Tibial nerve (tissue), 4 donors: ENCODE data around the gene ASH1L. TPM values are rescaled to one million over a fixed set of nuclear protein-coding genes. Genes with fewer than 3 reads are reported as not detected.
"Not testable (repeated sequence)": the region's sequence is repeated elsewhere in the genome, so short reads cannot be mapped to it uniquely, and the experiment has no call there.

Experiments used
- DNase-seq, 2 donors: peaks; one replicate each; pipeline ENCODE4 v3.0.0-alpha.2; 2019; ENCODE audit warnings: low spot score in 2 of 2
- H3K27ac ChIP-seq, 4 donors: fragments of 200-600 bp; sonication (generic) in 3 of 4; one replicate each; pipeline ENCODE4 v1.5.1; 2017 to 2019; ENCODE audit warnings: mild to moderate bottlenecking in 1 of 4
- H3K27me3 ChIP-seq, 2 donors: fragments of 200-600 bp; sonication (generic) in 1 of 2; one replicate each; pipeline versions ENCODE4 v1.5.1 to v1.6.0; 2017 to 2019
- H3K36me3 ChIP-seq, 3 donors: fragments of 200-600 bp; sonication (generic); one replicate each; pipeline ENCODE4 v1.5.1; 2018 to 2019
- H3K4me1 ChIP-seq, 4 donors: fragments of 200-600 bp; sonication (generic) in 3 of 4; one replicate each; pipeline ENCODE4 v1.5.1; 2017 to 2019
- H3K4me3 ChIP-seq, 4 donors: fragments of 200-600 bp; sonication (generic) in 3 of 4; one replicate each; pipeline ENCODE4 v1.5.1; 2017 to 2019; ENCODE audit warnings: mild to moderate bottlenecking in 1 of 4, moderate library complexity in 1 of 4
- H3K9me3 ChIP-seq, 4 donors: fragments of 200-600 bp; sonication (generic) in 3 of 4; one replicate each; pipeline ENCODE4 v1.5.1; 2017 to 2019
- CTCF ChIP-seq, 5 experiments: fragments of 200-600 bp in 3 of 5; fragments of 450-650 bp in 2 of 5; sonication (generic) in 3 of 5; IDR thresholded peaks; one replicate each; pipeline ENCODE4 v1.5.1; 2016 to 2019; ENCODE audit warnings: antibody characterized with exemption in 5 of 5, mild to moderate bottlenecking in 3 of 5, moderate library complexity in 2 of 5
- EP300 ChIP-seq, 2 donors: sonication (generic); formaldehyde crosslinking; IDR thresholded peaks; one replicate each; pipeline ENCODE4 v1.6.1; 2017; ENCODE audit warnings: antibody characterized with exemption in 2 of 2, mild to moderate bottlenecking in 1 of 2
- POLR2A ChIP-seq, 2 donors: fragments of 450-650 bp; IDR thresholded peaks; one replicate each; pipeline ENCODE4 v1.6.1; 2017; ENCODE audit warnings: antibody characterized with exemption in 2 of 2, mild to moderate bottlenecking in 2 of 2, moderate library complexity in 2 of 2
- WGBS, 2 donors: methylation state at CpG; one replicate each; pipeline ENCODE4 v1.1.5; 2018; 5-methylcytosine and 5-hydroxymethylcytosine counted together
- total RNA-seq, 4 donors: library from RNA; depleted of rRNA; stranded (reverse); fragments of >200 nt; gene quantifications; one replicate each; pipeline ENCODE4 v1.1.0, GENCODE V29; 2016

ASH1L gene
- total RNA-seq, 4 donors from 2014 or later = 73.7 to 99.6 (median 85.9) TPM

GRCh38 chr1:155437405-155437804, 125.2 kb downstream of the ASH1L start:
- no peak for DNase-seq
- Histone ChIP-seq H3K36me3 (peaks cover 0 to 47% (median 0%) of the 10 kb centered on the region in 3 donors), H3K4me3 (no peak overlapping the region), H3K4me1 (peaks cover 0 to 12% (median 0%) of the 10 kb centered on the region in 4 donors), H3K9me3 (no peaks in the 10 kb centered on the region), H3K27ac (no peak overlapping the region), H3K27me3 (no peaks in the 10 kb centered on the region)
- WGBS, 2 donors = 91 to 98% methylated on average over 4 of the region's 4 CpGs
- TF ChIP-seq EP300 (IDR thresholded peaks at IDR 0.05) (no peak), CTCF (IDR thresholded peaks at IDR 0.05) (no peak), POLR2A (IDR thresholded peaks at IDR 0.05) (no peak)

DNA sequence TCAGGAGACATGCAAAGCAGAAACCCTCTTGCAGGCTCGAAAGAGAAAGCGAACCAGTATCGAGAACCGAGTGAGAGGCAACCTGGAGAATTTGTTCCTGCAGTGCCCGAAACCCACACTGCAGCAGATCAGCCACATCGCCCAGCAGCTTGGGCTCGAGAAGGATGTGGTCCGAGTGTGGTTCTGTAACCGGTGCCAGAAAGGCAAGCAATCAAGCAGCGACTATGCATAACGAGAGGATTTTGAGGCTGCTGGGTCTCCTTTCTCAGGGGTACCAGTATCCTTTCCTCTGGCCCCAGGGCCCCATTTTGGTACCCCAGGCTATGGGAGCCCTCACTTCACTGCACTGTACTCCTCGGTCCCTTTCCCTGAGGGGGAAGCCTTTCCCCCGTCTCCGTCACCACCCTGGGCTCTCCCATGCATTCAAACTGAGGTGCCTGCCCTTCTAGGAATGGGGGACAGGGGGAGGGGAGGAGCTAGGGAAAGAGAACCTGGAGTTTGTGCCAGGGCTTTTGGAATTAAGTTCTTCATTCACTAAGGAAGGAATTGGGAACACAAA, 128.7 kb downstream of the ASH1L start:
- not testable (repeated sequence) for DNase-seq, H3K4me3 ChIP-seq
- WGBS, 2 donors = 89 to 94% methylated on average over 14 of the region's 14 CpGs

GRCh38 chr1:155433128-155433830, 129.3 kb downstream of the ASH1L start:
- H3K4me3 ChIP-seq, H3K27me3 ChIP-seq, DNase-seq, H3K4me1 ChIP-seq, H3K9me3 ChIP-seq, H3K27ac ChIP-seq: not testable (repeated sequence)
- WGBS, 2 donors = 84 to 91% methylated on average over 17 to 23 of the region's 23 CpGs
- peaks cover 0 to 67% (median 0%) of the 10 kb centered on the region in 3 donors for H3K36me3 ChIP-seq

More for the DNA sequence above, 128.7 kb downstream of the ASH1L start:
- H3K36me3 ChIP-seq = peaks cover 0 to 67% (median 0%) of the 10 kb centered on the region in 3 donors
- not testable (repeated sequence) for H3K27me3 ChIP-seq, H3K4me1 ChIP-seq, H3K9me3 ChIP-seq, H3K27ac ChIP-seq

DNA sequence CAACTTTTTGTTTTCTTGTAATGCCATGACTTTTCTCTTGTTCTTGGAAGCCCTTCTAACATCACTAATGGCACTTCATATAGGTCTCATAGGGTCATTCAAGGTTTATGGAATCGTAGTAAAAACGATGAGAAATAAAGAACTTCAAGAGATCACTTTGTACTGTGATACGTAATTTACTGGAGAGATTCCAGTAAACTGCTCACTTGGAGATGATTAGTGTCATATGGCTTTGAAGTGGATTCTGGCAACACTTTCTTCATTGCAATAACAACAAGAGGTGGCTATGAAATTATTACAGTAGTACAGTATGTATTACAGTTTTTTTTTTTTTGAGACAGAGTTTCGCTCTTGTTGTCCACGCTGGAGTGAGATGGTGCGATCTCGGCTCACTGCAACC, 138.5 kb downstream of the ASH1L start:
- Histone ChIP-seq H3K36me3 (peaks cover 0 to 60% (median 0%) of the 10 kb centered on the region in 3 donors), H3K4me1 (no peaks in the 10 kb centered on the region), H3K27ac (no peak overlapping the region), H3K9me3 (peaks cover 0 to 5% (median 0%) of the 10 kb centered on the region in 4 donors), H3K27me3 (no peaks in the 10 kb centered on the region), H3K4me3 (no peak overlapping the region)
- 91 to 92% methylated on average over 7 of the region's 7 CpGs for WGBS, 2 donors
- TF ChIP-seq CTCF (IDR thresholded peaks at IDR 0.05) (no peak), EP300 (IDR thresholded peaks at IDR 0.05) (no peak)
- no peak for DNase-seq

GRCh38 chr1:155420788-155421187, 141.8 kb downstream of the ASH1L start:
- peaks cover 0 to 51% (median 0%) of the 10 kb centered on the region in 3 donors for H3K36me3 ChIP-seq
- peaks cover 0 to 5% (median 0%) of the 10 kb centered on the region in 4 donors for H3K9me3 ChIP-seq
- H3K27ac ChIP-seq = no peak overlapping the region
- no peak for TF ChIP-seq CTCF (IDR thresholded peaks at IDR 0.05)
- no peak for TF ChIP-seq EP300 (IDR thresholded peaks at IDR 0.05)
- no peak for TF ChIP-seq POLR2A (IDR thresholded peaks at IDR 0.05)
- DNase-seq = no peak
- no peaks in the 10 kb centered on the region for H3K4me1 ChIP-seq
- WGBS, 2 donors = 100% methylated on average over 2 of the region's 2 CpGs
- H3K4me3 ChIP-seq = no peak overlapping the region
- no peaks in the 10 kb centered on the region for H3K27me3 ChIP-seq

DNA sequence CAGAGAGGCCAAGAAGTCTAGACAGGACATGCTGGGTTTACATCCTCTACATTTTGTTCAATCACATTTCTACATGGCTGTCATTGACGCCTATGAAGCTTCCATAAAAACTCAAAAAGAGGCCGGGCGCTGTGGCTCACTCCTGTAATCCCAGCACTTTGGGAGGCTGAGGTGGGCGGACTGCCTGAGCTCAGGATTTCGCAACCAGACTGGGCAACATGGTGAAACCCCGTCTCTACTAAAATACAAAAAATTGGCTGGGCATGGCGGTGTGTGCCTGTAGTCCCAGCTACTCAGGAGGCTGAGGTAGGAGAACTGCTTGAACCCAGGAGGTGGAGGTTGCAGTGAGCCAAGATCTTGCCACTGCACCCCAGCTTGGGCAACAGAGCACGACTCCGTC, 150.8 kb downstream of the ASH1L start:
- not testable (repeated sequence) for H3K4me1 ChIP-seq, H3K9me3 ChIP-seq, H3K4me3 ChIP-seq, H3K27me3 ChIP-seq, H3K27ac ChIP-seq, DNase-seq
- H3K36me3 ChIP-seq = peaks cover 0 to 74% (median 0%) of the 10 kb centered on the region in 3 donors
- 90 to 94% methylated on average over 9 of the region's 9 CpGs for WGBS, 2 donors
